Raji (cell line): ENCODE measurements around the gene ZNF627.
A peak's percentile ranks its signal among the peaks of the same experiment; 100 is the strongest.

ENCODE experiments used
- POLR2A ChIP-seq: IDR thresholded peaks from 2 replicates; pipeline ENCODE4 v1.6.1; 2011; ENCODE audit warnings: low read depth, low read length, control low read depth; ENCODE audit not compliant: insufficient read depth

The ZNF627 gene

DNA sequence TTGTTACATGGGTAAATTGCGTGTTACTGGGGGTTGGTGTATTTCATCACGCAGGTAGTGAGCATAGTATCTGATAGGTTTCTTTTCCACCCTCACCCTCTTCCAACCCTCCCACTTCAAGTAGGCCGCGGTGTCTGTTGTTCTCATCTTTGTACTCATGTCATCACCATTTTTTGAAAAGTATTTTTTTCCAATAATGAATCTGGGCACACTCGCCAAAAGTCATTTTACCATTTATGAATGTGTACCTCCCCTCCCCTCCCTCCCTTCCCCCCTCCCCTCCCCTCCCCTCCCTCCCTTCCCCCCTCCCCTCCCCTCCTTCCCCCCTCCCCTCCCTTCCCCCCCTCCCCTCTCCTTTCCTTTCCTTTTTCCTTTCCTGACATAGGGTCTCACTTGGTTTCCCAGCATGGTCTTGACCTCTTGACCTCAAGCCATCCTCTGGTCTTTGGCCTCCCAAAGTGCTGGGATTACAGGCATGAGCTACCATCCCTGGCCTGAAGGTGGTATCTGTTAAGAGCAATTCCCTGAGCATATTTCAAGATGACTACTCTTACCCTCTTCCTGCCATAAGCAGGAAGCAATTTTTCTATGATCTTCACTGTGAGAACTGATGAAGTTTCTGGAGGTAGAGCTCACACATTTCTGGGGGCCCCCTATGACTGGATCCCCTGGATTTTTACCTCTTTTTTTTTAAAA lies 15.7 kb downstream of the ZNF627 start:
- no peak for TF ChIP-seq POLR2A

DNA sequence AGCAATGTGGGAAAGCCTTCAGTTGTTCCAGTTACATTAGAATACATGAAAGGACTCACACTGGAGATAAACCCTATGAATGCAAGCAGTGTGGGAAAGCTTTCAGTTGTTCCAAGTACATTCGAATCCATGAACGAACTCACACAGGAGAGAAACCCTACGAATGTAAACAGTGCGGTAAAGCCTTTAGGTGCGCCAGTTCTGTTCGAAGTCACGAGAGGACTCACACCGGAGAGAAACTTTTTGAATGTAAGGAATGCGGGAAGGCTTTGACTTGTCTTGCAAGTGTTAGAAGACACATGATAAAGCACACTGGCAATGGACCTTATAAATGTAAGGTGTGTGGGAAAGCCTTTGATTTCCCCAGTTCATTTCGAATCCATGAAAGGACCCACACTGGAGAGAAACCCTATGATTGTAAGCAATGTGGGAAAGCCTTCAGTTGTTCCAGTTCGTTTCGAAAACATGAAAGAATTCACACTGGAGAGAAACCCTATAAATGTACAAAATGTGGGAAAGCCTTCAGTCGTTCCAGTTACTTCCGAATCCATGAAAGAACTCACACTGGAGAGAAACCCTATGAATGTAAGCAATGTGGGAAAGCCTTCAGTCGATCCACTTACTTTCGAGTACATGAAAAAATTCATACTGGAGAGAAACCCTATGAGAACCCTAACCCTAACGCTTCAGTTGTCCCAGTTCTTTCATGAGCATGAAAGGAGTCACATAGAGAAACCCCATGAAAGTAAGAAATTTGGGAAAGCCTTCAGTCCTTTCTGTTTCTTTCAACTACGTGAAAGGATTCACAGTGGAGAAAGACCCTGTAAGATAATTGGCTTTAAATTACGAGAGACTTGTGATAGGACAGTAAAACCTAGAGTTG lies 20.1 kb downstream of the ZNF627 start:
- no peak for TF ChIP-seq POLR2A

DNA sequence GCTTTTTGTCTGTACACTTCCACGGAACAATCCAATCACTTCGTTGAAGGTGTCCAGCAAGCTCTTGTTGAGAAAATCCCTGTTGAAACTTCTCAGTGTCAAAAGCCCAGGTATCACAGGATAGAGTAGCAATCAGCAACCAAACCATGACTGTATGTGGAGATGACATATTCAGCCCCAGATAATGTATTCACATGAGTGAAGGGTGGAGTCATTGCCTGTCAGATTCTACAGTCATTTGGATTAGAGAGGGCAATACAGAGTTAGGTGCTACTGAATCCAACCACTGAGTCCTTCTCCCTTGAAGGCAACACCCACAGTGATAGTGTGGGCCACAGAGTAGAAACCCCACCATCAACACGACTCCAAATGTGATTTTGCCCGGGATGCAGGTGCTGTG lies 23.3 kb downstream of the ZNF627 start:
- TF ChIP-seq POLR2A: no peak

DNA sequence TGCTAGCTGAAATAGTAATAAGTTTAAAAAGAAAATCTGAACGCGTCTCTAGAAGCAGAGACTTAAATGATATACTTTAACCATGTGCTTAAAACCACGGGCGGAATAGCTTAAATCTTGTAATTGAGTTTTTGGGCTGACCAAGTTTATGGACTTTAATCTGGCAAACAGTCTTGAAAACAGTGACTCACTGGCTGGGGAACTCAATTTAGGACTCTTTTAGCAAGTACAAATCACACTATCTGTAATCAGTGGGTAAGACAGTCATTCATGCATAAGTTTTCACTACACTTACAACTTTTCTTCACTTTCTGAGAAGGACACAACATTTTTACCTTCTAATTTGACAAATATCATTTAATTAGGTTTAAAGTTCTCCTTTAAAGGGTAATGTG lies 26.8 kb downstream of the ZNF627 start:
- TF ChIP-seq POLR2A: no peak

DNA sequence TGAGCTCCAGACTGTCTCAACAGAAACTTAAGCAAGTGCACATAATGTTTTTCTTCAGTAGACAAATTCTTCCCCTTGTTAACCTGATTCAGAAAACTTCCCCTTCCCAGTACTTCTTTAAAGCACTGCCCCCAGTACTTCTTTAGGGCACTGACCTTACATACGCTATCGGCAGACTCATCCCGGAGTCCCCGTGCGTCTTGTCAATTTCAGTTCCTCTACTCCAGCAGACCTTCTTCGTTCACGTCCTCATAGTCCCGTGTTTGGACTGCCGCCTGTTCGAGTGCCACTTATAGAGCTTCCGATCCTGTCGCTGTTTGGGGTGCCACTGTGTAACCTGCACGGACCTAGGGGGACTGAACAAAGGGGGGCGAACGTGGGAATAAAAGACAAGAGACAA lies 29.0 kb downstream of the ZNF627 start:
- no peak for TF ChIP-seq POLR2A

DNA sequence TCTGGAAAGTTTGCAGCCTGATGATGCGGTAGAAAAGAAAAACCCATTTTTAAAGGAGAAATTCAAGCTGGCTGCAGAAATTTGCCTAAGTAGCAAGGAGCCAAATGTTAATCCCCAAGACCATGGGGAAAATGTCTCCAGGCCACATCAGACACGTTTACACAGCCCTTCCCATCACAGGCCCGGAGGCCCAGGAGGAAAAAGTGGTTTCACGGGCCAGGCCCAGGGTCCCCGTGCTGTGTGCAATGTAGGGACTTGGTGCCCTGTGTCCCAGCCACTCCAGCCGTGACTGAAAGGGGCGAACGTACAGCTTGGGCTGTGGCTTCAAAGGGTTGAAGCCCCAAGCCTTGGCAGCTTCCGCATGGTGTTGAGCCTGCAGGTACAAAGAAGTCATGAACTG lies 35.9 kb downstream of the ZNF627 start:
- no peak for TF ChIP-seq POLR2A

DNA sequence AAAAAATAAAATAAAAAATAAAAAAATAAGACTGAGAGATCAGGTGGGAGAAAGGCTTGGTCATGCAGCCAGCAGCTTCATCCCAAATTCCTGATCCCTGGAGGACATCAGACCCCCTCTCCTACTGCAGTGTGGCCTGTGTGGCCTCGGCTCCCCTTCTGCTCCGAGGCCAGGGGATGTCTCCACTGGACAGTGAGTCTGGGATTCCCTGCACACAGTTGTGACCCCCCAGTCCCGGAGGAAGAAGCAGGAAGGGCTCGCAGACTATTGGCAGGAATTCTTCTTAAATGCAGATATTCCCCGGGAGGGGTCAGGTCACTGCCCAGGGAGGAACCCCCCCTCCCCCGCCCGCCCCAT lies 41.9 kb downstream of the ZNF627 start:
- TF ChIP-seq POLR2A: no peak

DNA sequence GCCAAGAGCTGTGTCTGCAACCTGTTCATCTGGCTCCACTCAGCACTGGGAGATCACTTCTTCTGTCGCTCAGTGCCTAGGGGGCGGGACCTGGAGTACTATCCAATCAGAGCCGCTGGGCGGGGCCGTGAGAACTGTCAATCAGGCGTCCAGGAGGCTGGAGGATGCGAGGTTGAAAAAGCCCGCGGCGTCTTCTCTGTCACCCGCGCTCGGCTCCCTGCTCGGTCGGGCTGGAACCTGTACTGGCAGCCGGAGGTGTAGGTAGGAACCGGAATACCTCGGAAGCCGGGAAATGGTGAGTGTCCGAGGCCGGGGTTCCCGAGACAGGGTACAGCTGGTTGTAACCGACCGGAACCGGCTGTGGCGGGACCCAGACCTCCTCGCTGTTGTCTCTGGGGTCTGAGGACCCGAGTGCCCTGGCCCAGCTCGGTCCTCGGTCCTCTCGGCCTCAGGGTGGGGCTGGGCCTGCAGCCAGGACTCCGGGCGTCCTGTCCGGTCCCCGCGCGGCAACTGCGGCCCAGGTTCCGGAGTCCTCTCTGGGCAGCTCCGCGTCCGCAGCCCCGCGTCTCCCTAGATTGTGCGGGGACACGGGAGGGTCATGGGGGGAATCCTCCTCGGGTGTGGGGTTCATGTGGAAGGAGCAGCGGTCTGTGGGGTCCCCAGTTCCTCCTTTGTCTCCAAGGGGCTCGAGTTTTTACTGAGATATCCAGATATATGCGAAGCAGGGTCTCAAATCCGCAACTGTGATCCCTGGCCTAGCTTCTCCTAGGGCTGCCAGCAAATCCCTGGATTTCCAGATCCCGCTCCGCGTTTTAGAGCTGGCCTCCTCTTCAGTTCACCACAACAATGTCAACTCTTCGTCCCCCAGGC lies 42.6 kb downstream of the ZNF627 start:
- peak; percentile 50; the same call in 1 of the 2 replicates for TF ChIP-seq POLR2A

DNA sequence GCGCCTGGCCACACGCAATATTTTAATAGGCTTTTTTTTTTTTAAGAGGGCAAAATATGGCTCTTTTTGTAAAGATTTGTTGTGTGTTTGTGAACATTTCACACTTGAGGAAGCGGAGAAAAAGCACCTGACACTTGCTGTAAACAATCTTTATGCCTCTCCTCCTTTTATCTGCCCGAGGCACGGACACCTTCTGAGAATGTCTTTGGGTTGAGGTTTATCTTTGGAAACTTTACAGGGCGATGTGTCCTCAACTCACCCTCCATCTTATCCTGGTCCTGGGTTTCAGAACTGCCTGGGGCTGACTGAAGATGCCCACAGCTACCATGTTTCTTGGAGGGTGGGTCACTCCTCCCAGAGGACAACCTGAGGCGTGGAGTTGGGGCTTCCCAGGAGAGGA lies 44.0 kb downstream of the ZNF627 start:
- no peak for TF ChIP-seq POLR2A

DNA sequence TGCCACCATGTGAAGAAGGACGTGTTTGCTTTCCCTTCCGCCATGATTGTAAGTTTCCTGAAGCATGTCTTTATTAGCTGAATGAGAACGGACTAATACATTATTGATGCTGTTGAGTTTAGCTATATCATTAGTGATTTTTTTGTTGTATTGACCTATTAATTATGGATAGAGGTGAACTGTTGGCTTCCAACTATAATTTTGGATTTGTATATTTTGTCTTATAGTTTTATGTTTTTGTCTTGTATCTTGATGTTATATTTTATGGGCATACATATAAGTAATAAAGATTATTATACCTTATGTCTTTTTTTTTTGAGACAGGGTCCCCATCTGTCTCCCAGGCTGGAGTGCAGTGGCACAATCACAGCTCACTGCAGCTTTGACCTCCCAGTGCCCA lies 45.6 kb downstream of the ZNF627 start:
- no peak for TF ChIP-seq POLR2A

DNA sequence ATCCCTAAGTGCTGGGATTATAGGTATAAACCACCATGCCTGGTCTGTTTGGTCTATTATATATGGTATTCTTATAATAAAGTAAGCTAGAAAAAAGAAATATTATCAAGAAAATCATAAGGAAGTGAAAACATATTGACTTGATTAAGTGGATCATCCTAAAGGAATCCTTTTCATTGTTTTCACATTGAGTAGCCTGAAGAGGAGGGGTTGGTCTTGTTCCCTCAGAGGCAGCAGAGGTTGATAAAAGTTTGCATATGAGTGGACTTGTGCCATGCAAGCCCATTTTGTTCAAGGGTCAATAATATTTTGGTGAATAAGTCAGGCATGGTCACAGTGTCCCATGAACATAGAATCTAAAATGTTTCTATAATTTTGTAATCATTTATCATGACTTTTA lies 52.7 kb downstream of the ZNF627 start:
- TF ChIP-seq POLR2A: no peak

DNA sequence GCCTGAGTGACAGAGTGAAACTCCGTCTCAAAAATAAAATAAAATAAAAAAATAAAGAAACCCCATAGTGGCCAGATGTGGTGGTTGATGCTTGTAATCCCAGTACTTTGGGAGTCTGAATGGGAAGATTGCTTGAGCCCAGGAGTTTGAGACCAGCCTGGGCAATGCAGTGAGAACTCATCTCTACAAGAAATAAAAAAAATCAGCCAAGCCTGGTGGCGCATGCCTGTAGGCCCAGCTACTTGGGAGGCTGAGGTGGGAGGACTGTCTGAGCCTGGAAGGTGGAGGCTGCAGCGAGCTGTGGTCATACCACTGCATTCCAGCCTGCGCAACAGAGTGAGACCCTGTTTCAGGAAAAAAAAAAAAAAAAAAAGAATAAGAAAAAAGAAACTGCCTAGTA lies 53.8 kb downstream of the ZNF627 start:
- no peak for TF ChIP-seq POLR2A

DNA sequence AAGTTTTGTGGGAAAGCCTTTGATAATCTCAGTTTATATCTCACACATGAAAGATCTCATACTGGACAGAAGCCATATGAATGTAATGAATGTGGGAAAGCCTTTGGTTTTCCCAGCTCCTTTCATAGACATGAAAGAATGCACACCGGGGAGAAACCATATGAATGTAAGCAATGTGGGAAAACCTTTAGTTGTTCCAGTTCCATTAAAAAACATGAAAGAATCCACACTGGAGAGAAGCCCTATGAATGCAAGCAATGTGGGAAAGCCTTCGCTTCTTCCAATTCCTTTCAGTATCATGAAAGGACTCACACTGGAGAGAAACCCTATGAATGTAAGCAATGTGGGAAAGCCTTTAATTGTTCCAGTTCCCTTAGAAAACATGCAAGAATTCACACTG lies 54.8 kb downstream of the ZNF627 start:
- no peak for TF ChIP-seq POLR2A

DNA sequence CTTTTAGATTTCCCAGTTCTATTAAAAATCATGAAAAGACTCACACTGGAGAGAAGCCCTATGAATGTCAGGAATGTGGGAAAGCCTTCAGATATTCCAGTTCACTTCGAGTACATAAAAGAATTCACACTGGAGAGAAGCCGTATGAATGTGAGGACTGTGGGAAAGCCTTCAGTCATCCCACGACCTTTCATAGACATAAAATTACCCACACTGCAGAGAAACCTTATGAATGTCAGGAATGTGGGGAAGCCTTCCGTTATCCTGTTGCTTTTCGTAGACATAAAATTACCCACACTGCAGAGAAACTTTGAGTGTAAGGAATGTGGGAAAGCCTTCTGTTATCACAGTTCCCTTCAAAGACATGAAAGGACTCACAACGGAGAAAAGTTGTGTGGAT lies 55.2 kb downstream of the ZNF627 start:
- no peak for TF ChIP-seq POLR2A

DNA sequence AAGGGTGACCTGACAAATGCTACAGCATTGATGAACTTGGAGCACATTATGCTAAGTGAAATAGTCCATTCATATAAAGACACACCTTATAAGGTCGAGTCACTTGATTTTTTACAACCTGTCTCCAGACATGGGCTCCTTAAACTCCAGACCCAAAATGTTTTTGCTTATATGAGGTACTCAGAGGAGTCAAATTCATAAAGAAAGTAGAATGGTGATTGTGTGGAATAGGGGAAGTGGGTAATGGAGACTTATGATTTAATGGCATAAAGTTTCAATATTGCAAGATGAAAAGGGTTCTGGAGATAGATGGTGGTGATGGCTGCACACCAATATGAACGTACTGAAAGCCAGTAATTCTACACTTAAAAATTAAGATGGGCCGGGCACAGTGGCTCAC lies 59.3 kb downstream of the ZNF627 start:
- TF ChIP-seq POLR2A: no peak

DNA sequence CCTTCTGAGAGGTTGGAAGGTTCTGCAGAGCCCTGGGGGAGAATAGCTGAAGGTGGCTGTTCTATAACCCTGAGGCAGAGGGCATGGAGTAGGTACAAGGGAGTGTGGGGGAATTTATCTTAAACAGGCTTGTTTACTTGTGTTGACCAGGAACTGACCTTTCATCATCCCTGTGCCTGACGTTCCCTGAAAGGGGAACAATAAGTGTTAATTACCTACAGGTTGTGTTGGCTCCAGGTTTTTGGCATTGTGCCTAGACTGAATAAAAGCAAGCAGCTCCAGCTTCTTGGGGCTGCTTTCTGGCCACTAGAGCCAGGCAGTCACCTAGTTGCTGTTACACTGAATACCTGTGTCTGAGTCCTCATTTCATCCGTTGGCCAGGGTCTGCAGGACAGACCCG lies 60.0 kb downstream of the ZNF627 start:
- no peak for TF ChIP-seq POLR2A
